Measurements from ENCODE around the gene CKS2.

GRCh38 chr9:89365532-89365912 is 54.5 kb downstream of the CKS2 start:
- TF ChIP-seq CTCF (IDR thresholded peaks at IDR 0.05) = no peak
- no peak for TF ChIP-seq POLR2A (IDR thresholded peaks at IDR 0.05)
